GM12801 (cell line): ENCODE data around the gene FARP1.

Experiments
- CTCF ChIP-seq: IDR thresholded peaks from one replicate; pipeline ENCODE4 v1.5.1; 2011; ENCODE audit warnings: control low read depth; ENCODE audit not compliant: insufficient read length; ENCODE audit errors: extremely low read depth

Gene FARP1

GRCh38 chr13:98452851-98453843 is 310.3 kb downstream of the FARP1 start:
- no peak for TF ChIP-seq CTCF

- TF ChIP-seq CTCF: no peak
Observed at GRCh38 chr13:98454389-98454881, 311.5 kb downstream of the FARP1 start.

DNA sequence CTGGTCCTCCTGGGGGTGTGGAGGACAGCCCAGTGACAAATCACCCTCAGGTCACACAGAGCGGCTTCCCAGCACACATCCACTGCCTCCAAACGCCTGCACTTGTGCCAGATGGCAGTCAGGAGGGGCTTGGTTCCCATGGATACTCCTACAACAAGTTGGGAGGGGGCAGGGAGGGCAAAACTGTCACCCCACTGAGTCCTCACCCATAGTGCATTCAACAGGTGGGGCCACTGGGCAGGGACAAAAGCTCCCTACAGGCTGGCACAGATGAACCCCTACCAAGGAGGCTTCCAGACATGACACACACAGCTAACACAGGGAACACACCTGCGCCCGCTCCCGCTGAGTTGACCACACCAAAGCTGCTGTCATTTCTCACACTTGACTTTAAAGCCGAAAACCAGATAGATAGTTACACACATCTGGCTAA is 313.5 kb downstream of the FARP1 start:
- no peak for TF ChIP-seq CTCF

GRCh38 chr13:98457053-98457452 is 314.2 kb downstream of the FARP1 start:
- TF ChIP-seq CTCF: no peak

- no peak for TF ChIP-seq CTCF
Observed at GRCh38 chr13:98458431-98458830, 315.5 kb downstream of the FARP1 start.

- no peak for TF ChIP-seq CTCF
Observed at GRCh38 chr13:98459171-98459681, 316.3 kb downstream of the FARP1 start.

DNA sequence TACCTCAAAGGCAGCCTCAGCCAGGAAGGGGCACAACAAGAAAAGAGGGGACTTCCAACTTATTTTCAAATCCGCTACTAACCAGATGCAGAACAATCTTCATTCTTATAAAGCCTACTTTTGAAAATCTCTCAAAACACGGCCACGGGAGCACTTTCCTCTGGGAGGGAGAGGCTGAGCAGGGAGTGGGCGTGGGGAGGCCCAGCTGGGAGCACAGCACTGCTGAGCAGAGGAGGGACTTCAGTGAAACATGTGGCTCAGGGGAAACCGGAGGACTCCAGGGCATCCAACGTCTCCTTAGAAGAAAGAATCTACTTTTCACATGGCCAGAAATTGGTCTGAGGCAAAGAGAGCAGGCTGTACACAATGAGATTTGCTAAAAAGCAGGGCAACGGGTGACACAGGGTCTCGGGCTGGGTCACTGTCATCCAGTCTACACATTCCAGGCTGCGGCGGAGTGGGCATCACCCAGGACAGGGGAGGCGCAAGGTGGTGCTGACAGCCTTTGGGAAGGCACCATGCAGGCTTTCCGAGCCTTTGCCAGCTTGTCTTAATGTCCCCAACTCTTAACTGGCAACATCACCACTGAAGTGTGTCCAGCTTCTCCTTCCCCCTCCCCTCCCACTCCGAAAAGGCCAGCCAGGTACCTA is 317.0 kb downstream of the FARP1 start:
- TF ChIP-seq CTCF: no peak
